Lung (tissue), 12 donors: ENCODE data around the gene HMX1. TPM values are rescaled to one million over a fixed set of nuclear protein-coding genes. Genes with fewer than 3 reads are reported as not detected.

Experiments used
- ATAC-seq: fragments of 200-7000 bp; cut with Tn5 transposase; one replicate; pipeline ENCODE4 v1.9.1; 2020; ENCODE audit warnings: moderate number of reproducible peaks; ENCODE audit not compliant: insufficient read depth, low FRiP score
- DNase-seq, 3 donors: peaks; one replicate each; pipeline ENCODE4 v3.0.0-alpha.2; 2013 to 2017
- H3K27ac ChIP-seq, 2 donors: one replicate each; pipeline ENCODE4 v1.5.1; 2013; ENCODE audit warnings: mild to moderate bottlenecking in 2 of 2, moderate library complexity in 2 of 2, control low read depth in 1 of 2, inconsistent platforms in 1 of 2, low read depth in 1 of 2, low read length in 1 of 2
- H3K27me3 ChIP-seq, 3 donors: one replicate each; pipeline ENCODE4 v1.5.1; 2013; ENCODE audit warnings: low read length in 2 of 3; ENCODE audit not compliant: control insufficient read depth in 3 of 3, insufficient read depth in 3 of 3
- H3K36me3 ChIP-seq, 4 donors: one replicate each; pipeline ENCODE4 v1.5.1; 2013; ENCODE audit warnings: low read length in 4 of 4, mild to moderate bottlenecking in 1 of 4, moderate library complexity in 1 of 4; ENCODE audit not compliant: control insufficient read depth in 4 of 4, insufficient read depth in 4 of 4
- H3K4me1 ChIP-seq, 5 donors: one replicate each; pipeline ENCODE4 v1.5.1; 2013; ENCODE audit warnings: low read length in 5 of 5, mild to moderate bottlenecking in 2 of 5, moderate library complexity in 1 of 5; ENCODE audit not compliant: control insufficient read depth in 5 of 5, insufficient read depth in 5 of 5
- H3K4me3 ChIP-seq: one replicate; pipeline ENCODE4 v1.5.1; 2013; ENCODE audit warnings: mild to moderate bottlenecking, control low read depth, moderate library complexity
- H3K9ac ChIP-seq, 2 donors: one replicate each; pipeline ENCODE4 v1.5.1; 2013; ENCODE audit warnings: low read length in 2 of 2, control low read depth in 1 of 2; ENCODE audit not compliant: insufficient read depth in 1 of 2
- H3K9me3 ChIP-seq, 4 donors: one replicate each; pipeline ENCODE4 v1.5.1; 2013; ENCODE audit warnings: low read length in 3 of 4, mild to moderate bottlenecking in 1 of 4, moderate library complexity in 1 of 4; ENCODE audit not compliant: control insufficient read depth in 4 of 4, insufficient read depth in 3 of 4
- WGBS, 2 donors: extraction: QIAGEN DNeasy Blood & Tissue Kit; methylation state at CpG; one replicate each; pipeline ENCODE4 v1.1.7; 2013; 5-methylcytosine and 5-hydroxymethylcytosine counted together
- polyA plus RNA-seq, 2 donors: library from polyadenylated mRNA; stranded (reverse); fragments of 200-250 nt; gene quantifications; one replicate each; pipeline ENCODE4 v1.2.1, GENCODE V29; 2013
- total RNA-seq, 2 donors: library from RNA; depleted of rRNA in 1 of 2; stranded (reverse); fragments of >200 nt in 1 of 2; gene quantifications; one replicate each; pipeline ENCODE4 v1.2.1, GENCODE V29; 2014 to 2021
- TF ChIP-seq, protein P1 (sequence below): IDR thresholded peaks from 2 replicates; pipeline ENCODE4 v1.5.1; 2012; ENCODE audit warnings: mild to moderate bottlenecking; ENCODE audit errors: control extremely low read depth, extremely low read depth
- donor health status: control.
- donor health status: control.
- donor health status: Bipolar disorder and iron deficiency.
- donor health status: healthy.
- donor health status: DM: yes; HTN: yes; CAD: no.

Gene HMX1
- total and polyA plus RNA-seq, 4 donors: not detected

DNA sequence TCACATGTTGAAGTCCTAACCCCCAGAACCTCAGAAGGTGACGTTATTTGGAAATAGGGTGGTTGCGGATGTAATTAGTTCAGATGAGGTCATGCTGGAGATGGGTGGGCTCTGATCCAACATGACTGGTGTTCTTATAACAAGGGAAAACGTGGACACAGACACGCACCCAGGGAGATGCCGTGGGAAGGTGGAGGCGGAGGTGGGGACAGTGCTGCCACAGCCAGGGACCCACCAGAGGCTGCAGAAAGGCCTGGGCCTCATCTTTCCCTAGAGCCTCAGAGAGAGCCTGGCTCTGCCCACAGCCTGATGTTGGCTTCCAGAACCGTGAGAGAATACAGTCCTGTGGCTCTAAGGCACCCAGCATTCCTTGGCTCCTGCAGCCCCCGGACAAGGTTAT, 7.9 kb upstream of the HMX1 start:
- peaks cover 11 to 93% (median 75%) of the 10 kb centered on the region in 3 donors for H3K27me3 ChIP-seq
- TF ChIP-seq, protein P1, sequence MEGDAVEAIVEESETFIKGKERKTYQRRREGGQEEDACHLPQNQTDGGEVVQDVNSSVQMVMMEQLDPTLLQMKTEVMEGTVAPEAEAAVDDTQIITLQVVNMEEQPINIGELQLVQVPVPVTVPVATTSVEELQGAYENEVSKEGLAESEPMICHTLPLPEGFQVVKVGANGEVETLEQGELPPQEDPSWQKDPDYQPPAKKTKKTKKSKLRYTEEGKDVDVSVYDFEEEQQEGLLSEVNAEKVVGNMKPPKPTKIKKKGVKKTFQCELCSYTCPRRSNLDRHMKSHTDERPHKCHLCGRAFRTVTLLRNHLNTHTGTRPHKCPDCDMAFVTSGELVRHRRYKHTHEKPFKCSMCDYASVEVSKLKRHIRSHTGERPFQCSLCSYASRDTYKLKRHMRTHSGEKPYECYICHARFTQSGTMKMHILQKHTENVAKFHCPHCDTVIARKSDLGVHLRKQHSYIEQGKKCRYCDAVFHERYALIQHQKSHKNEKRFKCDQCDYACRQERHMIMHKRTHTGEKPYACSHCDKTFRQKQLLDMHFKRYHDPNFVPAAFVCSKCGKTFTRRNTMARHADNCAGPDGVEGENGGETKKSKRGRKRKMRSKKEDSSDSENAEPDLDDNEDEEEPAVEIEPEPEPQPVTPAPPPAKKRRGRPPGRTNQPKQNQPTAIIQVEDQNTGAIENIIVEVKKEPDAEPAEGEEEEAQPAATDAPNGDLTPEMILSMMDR: no peak
- no peak for DNase-seq

DNA sequence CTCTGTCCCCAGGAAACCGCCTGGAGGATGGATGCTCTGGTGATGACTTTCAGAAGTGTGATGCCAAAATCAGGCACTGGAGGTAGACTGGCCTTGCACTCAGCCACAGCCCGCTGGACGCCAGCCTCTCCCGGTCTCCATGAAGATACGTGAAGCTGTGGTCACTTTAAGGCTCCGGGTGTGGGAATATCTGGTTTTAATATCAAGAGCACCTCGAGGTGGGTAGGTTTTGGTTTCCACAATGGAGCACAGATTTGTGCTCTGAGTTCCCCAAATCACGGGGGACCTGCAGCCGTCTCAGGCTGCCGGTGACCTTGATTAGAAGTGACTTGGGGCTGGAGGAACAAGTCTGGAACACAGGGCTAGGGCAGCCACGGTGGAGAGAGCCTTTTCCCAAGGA, 6.8 kb upstream of the HMX1 start:
- WGBS, 2 donors: 26 to 28% methylated on average over 11 of the region's 11 CpGs
- TF ChIP-seq, protein P1: no peak

More for the DNA sequence above, 7.9 kb upstream of the HMX1 start:
- Histone ChIP-seq H3K36me3 (no peaks in the 10 kb centered on the region), H3K9me3 (peaks cover 0 to 5% (median 0%) of the 10 kb centered on the region in 4 donors), H3K9ac (no peak overlapping the region), H3K27ac (no peak overlapping the region), H3K4me1 (no peaks in the 10 kb centered on the region), H3K4me3 (no peak overlapping the region)
- no peak for ATAC-seq
- WGBS, 2 donors: 71 to 72% methylated on average over 8 of the region's 8 CpGs

DNA sequence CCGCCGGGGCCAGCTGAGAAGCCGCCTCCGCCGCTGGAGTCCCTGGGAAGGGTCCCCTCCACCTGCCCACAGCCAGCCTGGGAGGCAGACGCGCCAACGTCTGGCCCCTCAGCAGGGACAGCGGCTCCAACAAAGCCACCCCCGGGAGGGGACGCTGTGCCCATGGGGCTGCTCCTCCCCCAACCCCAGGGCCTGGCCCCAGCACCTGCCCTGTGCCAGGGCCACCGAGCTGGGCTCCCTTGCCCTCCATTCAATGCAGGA, 6.1 kb upstream of the HMX1 start:
- no peak overlapping the region for H3K4me3 ChIP-seq
- TF ChIP-seq, protein P1: no peak
- no peak overlapping the region for H3K9ac ChIP-seq
- 1 to 2% methylated on average over 7 to 12 of the region's 12 CpGs for WGBS, 2 donors
- no peak for ATAC-seq
- peaks cover 0 to 9% (median 0%) of the 10 kb centered on the region in 4 donors for H3K9me3 ChIP-seq
- no peak overlapping the region for H3K27ac ChIP-seq
- no peak for DNase-seq
- H3K27me3 ChIP-seq: peaks cover 26 to 96% (median 86%) of the 10 kb centered on the region in 3 donors
- peaks cover 0 to under 1% (median 0%) of the 10 kb centered on the region in 5 donors for H3K4me1 ChIP-seq
- no peaks in the 10 kb centered on the region for H3K36me3 ChIP-seq

More for the DNA sequence above, 6.8 kb upstream of the HMX1 start:
- Histone ChIP-seq H3K36me3 (no peaks in the 10 kb centered on the region), H3K4me1 (no peaks in the 10 kb centered on the region), H3K27me3 (peaks cover 19 to 93% (median 78%) of the 10 kb centered on the region in 3 donors), H3K9ac (no peak overlapping the region), H3K9me3 (peaks cover 0 to 9% (median 0%) of the 10 kb centered on the region in 4 donors), H3K4me3 (no peak overlapping the region), H3K27ac (no peak overlapping the region)
- ATAC-seq (no peak), DNase-seq (no peak)
